ENCODE results near the gene ABCF3.

Gene ABCF3

GRCh38 chr3:184186184-184186901, at the start of gene ABCF3:
ABCF3 (plus strand) TSS chr3:184186199; CDS start chr3:184186208, 9 bp downstream.
- no peak for TF ChIP-seq CTCF (IDR thresholded peaks at IDR 0.05; ENCODE audit: borderline replicate concordance, control extremely low read depth, extremely low read depth, insufficient read depth, missing control alignments)
- in situ Hi-C loops (cut with MboI; ENCODE audit: low sequenced_read_pairs, unreplicated experiment) = no loop called here
- DNase-seq (ENCODE audit: low spot score) = no peak

DNA sequence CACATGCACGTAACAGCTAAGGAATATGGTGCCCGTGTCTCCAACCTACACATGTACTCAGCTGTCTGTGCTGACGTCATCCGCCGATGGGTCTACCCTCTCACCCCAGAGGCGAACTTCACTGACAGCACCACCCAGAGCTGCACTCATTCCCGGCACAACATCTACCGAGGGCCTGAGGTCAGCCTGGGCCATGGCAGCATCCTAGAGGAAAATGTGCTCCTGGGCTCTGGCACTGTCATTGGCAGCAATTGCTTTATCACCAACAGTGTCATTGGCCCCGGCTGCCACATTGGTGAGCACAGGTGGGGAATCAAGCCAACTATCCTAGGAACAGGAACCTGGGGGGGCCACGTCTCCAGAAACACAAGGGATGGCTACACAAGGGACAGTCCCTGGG, 45.6 kb upstream of the ABCF3 start:
- DNase-seq (ENCODE audit: low spot score) = no peak
- in situ Hi-C loops (cut with MboI; ENCODE audit: low sequenced_read_pairs, unreplicated experiment) = no loop called here
- no peak for TF ChIP-seq CTCF (IDR thresholded peaks at IDR 0.05; ENCODE audit: borderline replicate concordance, control extremely low read depth, extremely low read depth, insufficient read depth, missing control alignments)

GRCh38 chr3:184142199-184142598, 43.8 kb upstream of the ABCF3 start:
- in situ Hi-C loops (cut with MboI; ENCODE audit: low sequenced_read_pairs, unreplicated experiment) = no loop called here
- DNase-seq (ENCODE audit: low spot score) = no peak
- TF ChIP-seq CTCF (IDR thresholded peaks at IDR 0.05; ENCODE audit: borderline replicate concordance, control extremely low read depth, extremely low read depth, insufficient read depth, missing control alignments) = no peak

DNA sequence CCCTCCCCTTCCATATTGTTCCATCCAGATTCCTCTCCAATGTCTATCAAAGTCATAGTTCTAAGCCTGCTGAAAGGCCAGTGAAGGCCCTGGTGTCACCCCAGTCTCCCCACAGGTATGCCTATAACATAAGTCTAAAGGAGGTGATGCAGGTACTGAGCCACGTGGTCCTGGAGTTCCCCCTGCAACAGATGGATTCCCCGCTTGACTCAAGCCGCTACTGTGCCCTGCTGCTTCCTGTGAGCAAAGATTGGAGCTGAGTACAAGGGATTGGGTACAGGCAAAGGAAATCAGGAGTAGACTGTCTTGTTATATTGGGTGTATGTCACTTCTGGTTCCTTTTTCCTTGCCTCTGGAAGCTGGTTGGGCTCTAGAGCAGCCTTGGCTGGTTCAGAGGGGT, 42.7 kb upstream of the ABCF3 start:
- DNase-seq (ENCODE audit: low spot score) = no peak
- no peak for TF ChIP-seq CTCF (IDR thresholded peaks at IDR 0.05; ENCODE audit: borderline replicate concordance, control extremely low read depth, extremely low read depth, insufficient read depth, missing control alignments)
- in situ Hi-C loops (cut with MboI; ENCODE audit: low sequenced_read_pairs, unreplicated experiment) = no loop called here

DNA sequence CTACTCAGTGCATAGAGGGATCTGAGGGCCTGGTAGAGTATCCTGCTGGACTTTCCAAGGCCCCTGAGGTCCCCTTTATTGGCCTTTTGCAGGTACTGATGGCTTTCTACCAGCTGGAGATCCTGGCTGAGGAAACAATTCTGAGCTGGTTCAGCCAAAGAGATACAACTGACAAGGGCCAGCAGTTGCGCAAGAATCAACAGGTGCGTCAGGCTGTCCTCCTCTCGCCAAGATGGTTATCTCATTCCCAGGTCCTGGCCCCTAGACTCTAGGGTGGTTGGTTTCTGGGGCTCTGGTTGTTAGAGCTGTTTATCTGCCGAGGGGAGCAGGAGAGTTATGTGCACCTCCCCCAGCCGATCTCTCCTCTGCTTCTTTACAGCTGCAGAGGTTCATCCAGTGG, 41.5 kb upstream of the ABCF3 start:
- no peak for TF ChIP-seq CTCF (IDR thresholded peaks at IDR 0.05; ENCODE audit: borderline replicate concordance, control extremely low read depth, extremely low read depth, insufficient read depth, missing control alignments)
- no peak for DNase-seq (ENCODE audit: low spot score)
- in situ Hi-C loops (cut with MboI; ENCODE audit: low sequenced_read_pairs, unreplicated experiment) = no loop called here

- in situ Hi-C loops (cut with MboI; ENCODE audit: low sequenced_read_pairs, unreplicated experiment) = no loop called here
- TF ChIP-seq CTCF (IDR thresholded peaks at IDR 0.05; ENCODE audit: borderline replicate concordance, control extremely low read depth, extremely low read depth, insufficient read depth, missing control alignments) = peak; percentile 43
- no peak for DNase-seq (ENCODE audit: low spot score)
Observed at GRCh38 chr3:184145111-184145524, 40.9 kb upstream of the ABCF3 start.
